ENCODE measurements around the gene ALKAL2. TPM values are rescaled to one million over a fixed set of nuclear protein-coding genes. Genes with fewer than 3 reads are reported as not detected.

ALKAL2 gene
- total RNA-seq, 4 donors from 2014 or later = 1.2 to 15.5 (median 3.4) TPM

DNA sequence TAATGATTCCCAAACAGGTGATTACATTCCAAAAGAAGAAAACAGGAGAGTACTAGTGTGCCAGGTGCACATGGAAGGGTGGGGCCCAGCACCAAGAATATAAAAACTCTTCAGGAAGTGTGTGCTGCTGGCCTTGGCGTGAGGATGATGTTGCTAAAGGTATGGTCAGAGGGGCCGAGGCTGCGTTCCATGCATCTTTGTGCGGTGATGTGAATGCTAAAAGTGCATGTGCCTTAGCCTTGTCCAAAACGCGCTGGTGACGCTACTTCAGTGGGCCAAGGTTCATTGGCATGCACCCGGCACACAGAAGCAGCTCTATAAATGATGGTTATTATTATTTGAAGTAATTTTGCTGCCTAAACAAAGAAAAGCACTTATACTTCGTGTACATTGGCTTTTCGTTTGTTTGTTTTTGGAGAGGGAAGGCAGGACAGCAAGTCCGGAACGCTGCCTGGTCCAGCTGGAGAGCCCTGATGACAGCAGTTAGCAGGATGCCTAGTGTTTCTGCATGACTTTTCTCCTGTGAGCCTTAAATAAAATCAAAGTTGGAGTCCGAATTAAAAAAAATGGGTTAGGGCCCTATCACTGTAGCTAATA is 2.9 kb downstream of the ALKAL2 start:
- WGBS, 2 donors = 74 to 79% methylated on average over 13 of the region's 13 CpGs
- DNase-seq (ENCODE audit: low spot score in 2 of 2) = no peak
- intact Hi-C loops (cut with DNase I; ENCODE audit: low total_unique reads) = no loop called here
- no peak for TF ChIP-seq POLR2A (IDR thresholded peaks at IDR 0.05)
- TF ChIP-seq, protein P1, sequence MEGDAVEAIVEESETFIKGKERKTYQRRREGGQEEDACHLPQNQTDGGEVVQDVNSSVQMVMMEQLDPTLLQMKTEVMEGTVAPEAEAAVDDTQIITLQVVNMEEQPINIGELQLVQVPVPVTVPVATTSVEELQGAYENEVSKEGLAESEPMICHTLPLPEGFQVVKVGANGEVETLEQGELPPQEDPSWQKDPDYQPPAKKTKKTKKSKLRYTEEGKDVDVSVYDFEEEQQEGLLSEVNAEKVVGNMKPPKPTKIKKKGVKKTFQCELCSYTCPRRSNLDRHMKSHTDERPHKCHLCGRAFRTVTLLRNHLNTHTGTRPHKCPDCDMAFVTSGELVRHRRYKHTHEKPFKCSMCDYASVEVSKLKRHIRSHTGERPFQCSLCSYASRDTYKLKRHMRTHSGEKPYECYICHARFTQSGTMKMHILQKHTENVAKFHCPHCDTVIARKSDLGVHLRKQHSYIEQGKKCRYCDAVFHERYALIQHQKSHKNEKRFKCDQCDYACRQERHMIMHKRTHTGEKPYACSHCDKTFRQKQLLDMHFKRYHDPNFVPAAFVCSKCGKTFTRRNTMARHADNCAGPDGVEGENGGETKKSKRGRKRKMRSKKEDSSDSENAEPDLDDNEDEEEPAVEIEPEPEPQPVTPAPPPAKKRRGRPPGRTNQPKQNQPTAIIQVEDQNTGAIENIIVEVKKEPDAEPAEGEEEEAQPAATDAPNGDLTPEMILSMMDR (IDR thresholded peaks at IDR 0.05) = no peak
- no peak overlapping the region for H3K4me3 ChIP-seq (ENCODE audit: low read depth, poor library complexity, severe bottlenecking)

DNA sequence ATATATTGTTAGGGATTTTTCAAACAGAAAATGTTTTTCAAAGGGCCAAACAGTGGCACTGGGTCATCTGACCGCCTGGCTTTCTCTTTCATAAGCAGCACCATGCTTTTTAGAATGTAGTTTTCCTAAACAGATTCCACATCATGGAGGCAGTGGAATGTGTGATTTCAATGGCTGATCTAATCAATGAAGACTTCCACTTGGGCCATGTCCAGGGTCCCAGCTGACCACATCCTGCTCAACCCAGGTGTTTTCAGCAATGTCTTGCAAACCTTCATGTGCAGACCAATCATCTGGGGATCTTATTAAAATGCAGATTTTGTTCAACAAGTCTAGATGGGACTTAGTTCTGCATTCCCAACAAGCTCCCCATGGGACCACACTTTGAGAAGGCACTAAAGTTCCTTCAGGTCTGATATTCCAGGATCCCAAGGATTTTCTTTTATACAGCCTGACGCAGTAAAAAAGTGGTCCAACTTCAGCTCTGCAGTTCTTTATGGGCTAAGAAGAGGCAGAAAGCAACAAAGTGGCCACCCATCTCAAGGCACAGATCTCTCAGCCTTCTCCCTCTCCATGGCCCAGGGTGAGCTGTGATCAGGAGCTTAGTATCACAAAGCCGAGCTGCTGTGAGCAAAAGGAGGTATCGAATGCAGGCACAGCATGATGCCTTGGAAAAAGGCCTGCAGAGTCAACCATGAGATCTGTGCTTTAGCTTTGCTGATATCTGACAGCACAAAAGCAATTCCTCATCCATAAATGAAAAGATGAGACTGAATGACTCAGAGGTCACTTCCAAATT is 3.7 kb downstream of the ALKAL2 start:
- TF ChIP-seq, protein P1 (IDR thresholded peaks at IDR 0.05) = no peak
- TF ChIP-seq POLR2A (IDR thresholded peaks at IDR 0.05) = no peak
- H3K4me3 ChIP-seq (ENCODE audit: low read depth, poor library complexity, severe bottlenecking) = no peak overlapping the region
- WGBS, 2 donors = 91 to 93% methylated on average over 4 of the region's 4 CpGs
- DNase-seq (ENCODE audit: low spot score in 2 of 2) = no peak
- intact Hi-C loops (cut with DNase I; ENCODE audit: low total_unique reads) = no loop called here

DNA sequence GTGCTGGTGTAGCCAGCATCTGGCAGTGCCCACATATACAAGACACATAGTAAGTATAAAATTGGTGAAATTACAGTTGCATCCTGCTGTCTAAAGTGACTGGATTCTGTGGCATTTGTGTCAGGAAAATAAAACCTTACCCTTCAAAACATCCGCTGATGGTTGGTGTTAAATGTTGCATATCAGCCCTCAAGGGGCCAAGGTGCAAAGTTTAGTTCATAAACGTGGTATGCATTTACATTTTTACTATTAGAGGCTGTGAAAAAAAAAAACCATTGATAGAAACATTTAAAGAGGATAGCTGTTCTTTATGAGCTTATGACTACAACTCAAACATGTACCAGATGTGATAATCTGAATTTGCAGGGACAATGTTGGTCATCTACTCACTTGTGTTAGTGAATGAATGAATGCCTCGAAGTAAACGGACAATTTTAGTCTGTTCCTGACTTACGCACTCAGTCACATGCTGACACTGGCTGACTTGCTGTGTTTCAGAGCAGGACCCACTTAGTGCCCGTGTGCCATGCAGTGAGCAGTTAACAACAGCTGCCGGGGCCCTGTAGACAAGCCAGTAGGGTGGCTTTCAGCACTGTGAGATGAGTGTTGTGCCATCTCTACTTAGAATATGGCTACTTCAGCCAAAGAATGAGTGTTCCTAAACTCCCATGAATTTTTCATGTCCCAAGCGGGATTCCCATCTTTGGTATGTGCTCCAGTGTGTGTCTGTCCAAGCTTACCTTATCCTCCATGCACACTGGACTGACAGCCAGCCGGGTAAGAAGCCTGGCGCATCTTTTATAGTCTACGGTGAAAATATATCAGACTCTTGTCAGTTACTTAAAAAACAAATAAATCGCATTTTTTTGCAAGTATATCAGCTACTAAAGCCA is 5.3 kb downstream of the ALKAL2 start:
- no peak for DNase-seq (ENCODE audit: low spot score in 2 of 2)
- no peak for TF ChIP-seq POLR2A (IDR thresholded peaks at IDR 0.05)
- TF ChIP-seq, protein P1 (IDR thresholded peaks at IDR 0.05) = no peak
- 94% methylated on average over 12 of the region's 12 CpGs for WGBS, 2 donors
- intact Hi-C loops (cut with DNase I; ENCODE audit: low total_unique reads) = no loop called here
- H3K4me3 ChIP-seq (ENCODE audit: low read depth, poor library complexity, severe bottlenecking) = no peak overlapping the region

DNA sequence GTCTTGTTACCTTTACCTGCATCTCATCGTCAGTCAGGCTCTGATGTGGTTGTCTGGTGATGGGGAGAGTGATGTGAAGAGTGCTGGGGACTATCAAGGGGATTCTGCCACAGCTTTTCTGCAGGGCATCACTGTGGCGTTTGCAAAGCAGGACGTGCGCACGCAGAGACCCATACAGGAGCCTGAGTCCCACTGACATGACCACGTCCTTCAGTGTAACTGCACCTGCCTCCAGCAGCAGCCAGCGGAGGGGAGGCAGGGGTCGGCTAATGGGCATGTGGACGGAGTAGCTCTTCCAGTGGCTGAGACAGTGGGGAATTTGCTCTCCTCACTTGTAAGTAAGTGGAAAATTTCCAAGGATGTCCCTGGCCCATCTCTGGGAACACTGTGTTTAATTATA is 6.5 kb downstream of the ALKAL2 start:
- no peak for TF ChIP-seq POLR2A (IDR thresholded peaks at IDR 0.05)
- TF ChIP-seq, protein P1 (IDR thresholded peaks at IDR 0.05) = no peak
- DNase-seq (ENCODE audit: low spot score in 2 of 2) = no peak
- intact Hi-C loops (cut with DNase I; ENCODE audit: low total_unique reads) = no loop called here
- 95 to 96% methylated on average over 9 of the region's 9 CpGs for WGBS, 2 donors
- no peak overlapping the region for H3K4me3 ChIP-seq (ENCODE audit: low read depth, poor library complexity, severe bottlenecking)

DNA sequence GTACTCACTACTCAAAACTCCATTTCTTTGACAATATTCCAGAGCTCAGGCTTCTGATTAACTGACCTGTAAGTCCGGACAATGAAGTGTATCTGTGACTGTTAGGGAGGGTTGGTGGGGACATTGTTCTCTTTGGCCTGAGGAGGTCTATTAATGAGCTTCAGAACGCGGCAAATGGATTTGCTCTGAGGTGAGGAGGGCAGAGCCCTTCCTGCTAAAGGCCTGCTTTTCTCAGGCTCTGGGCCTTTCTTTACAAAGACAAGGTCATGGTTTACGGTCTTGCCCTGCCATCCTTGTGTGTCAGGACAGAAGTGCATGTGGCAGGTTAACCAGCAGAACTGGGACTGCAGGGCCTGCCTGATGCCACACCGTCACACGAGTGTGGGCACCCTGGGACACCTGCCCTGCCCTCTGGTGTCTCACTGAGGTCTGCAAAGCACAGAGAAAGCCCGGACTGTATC is 7.2 kb downstream of the ALKAL2 start:
- intact Hi-C loops (cut with DNase I; ENCODE audit: low total_unique reads) = no loop called here
- no peak overlapping the region for H3K4me3 ChIP-seq (ENCODE audit: low read depth, poor library complexity, severe bottlenecking)
- TF ChIP-seq, protein P1 (IDR thresholded peaks at IDR 0.05) = no peak
- TF ChIP-seq POLR2A (IDR thresholded peaks at IDR 0.05) = no peak
- WGBS, 2 donors = 86 to 90% methylated on average over 7 of the region's 7 CpGs
- DNase-seq (ENCODE audit: low spot score in 2 of 2) = no peak

Measured in lower leg skin (tissue), 4 donors.